KOPT-K1 (cell line): ENCODE data around the gene TFAP2B.

Experiments used
- H3K27ac ChIP-seq: fragments of 200-600 bp; sonication (generic); 2 replicates; pipeline ENCODE4 v1.5.1; 2016; ENCODE audit warnings: antibody characterized with exemption, mild to moderate bottlenecking, low read depth, low read length; ENCODE audit not compliant: poor library complexity, severe bottlenecking
- H3K36me3 ChIP-seq: fragments of 200-600 bp; sonication (generic); 2 replicates; pipeline ENCODE4 v1.5.1; 2017; ENCODE audit warnings: antibody characterized with exemption, mild to moderate bottlenecking, low read length, moderate library complexity; ENCODE audit not compliant: insufficient read depth
- H3K9me3 ChIP-seq: fragments of 200-600 bp; sonication (generic); 2 replicates; pipeline ENCODE4 v1.5.1; 2017; ENCODE audit warnings: antibody characterized with exemption, low read length, mild to moderate bottlenecking; ENCODE audit not compliant: insufficient read depth, poor library complexity, severe bottlenecking

Gene TFAP2B

DNA sequence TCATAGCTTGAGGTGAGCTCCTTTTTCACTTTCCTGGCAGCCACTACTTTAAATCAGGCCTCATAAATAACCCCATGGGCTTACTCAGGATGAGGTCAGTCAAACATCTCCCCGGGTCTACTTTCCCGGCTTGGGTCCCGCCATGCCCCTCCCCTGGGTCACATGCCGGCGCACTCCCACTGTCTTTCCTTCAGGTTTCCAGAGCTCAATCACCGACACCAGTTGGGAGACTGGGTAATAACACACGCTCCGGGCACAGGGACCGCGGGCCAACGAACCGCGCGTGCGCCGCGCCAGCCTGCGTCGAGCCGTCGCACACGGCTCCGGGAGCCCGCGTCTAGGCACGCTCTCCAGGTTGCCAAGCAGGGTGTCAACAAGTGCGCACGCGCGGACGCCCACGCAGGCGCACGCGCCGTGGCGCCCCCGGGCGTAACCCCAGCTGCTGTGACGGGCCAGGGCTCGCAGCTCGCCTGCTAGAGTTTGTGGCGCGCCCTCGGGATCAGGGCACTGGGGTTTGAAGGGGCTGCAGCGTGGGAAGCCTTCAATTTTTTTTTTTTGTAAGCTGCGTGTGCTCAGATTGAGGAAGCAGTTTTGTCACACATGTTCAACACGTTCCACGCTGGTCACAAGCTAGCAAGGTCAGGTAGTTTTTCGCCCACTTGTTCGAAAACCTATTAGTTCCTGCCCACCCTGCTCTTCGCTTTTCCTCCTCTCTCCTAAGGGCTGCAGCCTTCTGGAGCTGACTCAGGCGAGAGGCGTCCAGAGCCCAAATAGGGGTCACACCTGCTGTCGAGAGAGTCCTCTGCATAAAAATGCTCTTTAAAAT is 31.8 kb downstream of the TFAP2B start:
- Histone ChIP-seq H3K36me3 (no peaks in the 10 kb centered on the region), H3K9me3 (no peaks in the 10 kb centered on the region), H3K27ac (no peak overlapping the region)

DNA sequence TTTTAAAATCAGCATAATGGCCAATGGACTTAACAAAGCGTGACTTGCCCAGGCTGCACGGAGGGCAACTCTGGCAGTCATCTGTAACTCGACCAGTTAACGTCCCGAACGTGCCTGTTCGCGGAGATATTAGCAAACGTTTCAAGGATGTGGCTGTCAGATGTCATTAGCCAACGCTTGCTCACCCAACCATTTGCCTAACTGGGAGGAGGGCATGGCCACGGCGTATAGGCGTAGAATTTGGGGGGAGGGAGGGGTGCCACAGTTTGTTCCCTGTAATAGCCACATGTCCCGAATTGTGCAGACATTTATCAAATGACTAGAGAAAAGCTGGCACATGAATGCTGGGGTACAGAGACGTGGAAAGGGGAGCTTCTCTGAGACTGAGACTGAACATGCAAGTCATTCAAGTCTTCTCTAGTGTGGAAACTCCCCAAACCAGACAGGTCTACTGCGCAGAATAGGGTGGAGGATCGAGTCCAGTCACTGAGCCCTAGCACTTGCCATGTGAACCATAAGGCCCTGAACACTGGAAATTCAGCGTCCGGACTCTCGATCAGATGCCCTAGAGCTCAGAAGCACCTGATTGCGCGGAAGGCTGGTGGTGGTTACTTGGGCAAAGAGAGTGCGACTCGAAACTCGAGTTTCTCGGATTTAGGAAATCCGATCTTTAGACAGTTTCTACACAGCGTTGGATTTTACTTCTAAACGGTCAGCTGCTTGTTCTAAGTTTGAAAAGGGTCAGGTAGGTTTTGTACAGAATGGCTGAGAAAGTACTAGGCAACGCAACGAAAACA is 32.6 kb downstream of the TFAP2B start:
- Histone ChIP-seq H3K27ac (no peak overlapping the region), H3K9me3 (no peaks in the 10 kb centered on the region), H3K36me3 (no peaks in the 10 kb centered on the region)

DNA sequence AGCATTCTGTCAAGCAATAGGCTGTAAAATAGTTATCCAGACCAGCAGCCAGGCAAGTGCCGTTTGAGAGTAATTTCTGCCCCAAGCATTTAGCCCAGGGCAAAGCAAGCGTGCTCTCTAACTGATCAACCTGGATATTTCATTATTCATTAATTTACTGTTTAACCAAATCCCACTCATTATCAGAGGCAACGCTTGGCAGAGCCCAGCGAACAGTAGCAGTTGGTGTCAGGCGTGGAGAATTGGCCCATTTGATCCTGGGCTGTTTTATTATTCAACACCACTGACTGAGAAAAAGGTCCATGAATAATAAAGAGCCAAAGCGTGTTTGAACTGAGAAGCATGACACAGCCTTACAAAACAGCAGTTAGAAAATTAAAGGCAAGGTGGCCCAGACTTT is 35.3 kb downstream of the TFAP2B start:
- no peaks in the 10 kb centered on the region for H3K9me3 ChIP-seq
- H3K36me3 ChIP-seq, result no peaks in the 10 kb centered on the region
- no peak overlapping the region for H3K27ac ChIP-seq

DNA sequence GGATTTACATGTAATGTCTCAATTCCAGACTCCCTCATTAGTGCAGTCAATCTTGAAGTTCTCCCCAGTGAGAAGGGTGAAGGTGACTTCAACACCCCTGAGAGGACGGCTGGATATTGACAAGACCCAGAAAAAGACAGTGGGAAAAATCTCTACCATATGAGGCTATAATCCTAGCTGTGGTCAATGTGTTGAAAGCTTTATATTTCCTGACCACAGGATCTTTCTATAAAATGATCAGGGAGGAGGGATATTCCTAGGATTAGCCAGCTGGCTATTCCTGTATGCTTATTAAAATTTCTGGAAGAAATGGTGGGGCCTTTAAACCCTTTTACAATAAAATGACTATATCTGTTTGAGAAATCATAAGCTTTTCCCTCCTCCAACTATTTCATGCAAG is 43.0 kb downstream of the TFAP2B start:
- Histone ChIP-seq H3K27ac (no peak overlapping the region), H3K36me3 (no peaks in the 10 kb centered on the region), H3K9me3 (no peaks in the 10 kb centered on the region)

GRCh38 chr6:50862176-50862575 is 43.5 kb downstream of the TFAP2B start:
- no peaks in the 10 kb centered on the region for H3K36me3 ChIP-seq
- no peaks in the 10 kb centered on the region for H3K9me3 ChIP-seq
- H3K27ac ChIP-seq, result no peak overlapping the region

GRCh38 chr6:50864601-50865000 is 45.9 kb downstream of the TFAP2B start:
- Histone ChIP-seq H3K27ac (no peak overlapping the region), H3K36me3 (no peaks in the 10 kb centered on the region), H3K9me3 (no peaks in the 10 kb centered on the region)

- H3K9me3 ChIP-seq, result no peaks in the 10 kb centered on the region
- no peaks in the 10 kb centered on the region for H3K36me3 ChIP-seq
- no peak overlapping the region for H3K27ac ChIP-seq
These were observed 49.8 kb downstream of the TFAP2B start for GRCh38 chr6:50868466-50868865.

GRCh38 chr6:50873167-50873566 is 54.5 kb downstream of the TFAP2B start:
- no peaks in the 10 kb centered on the region for H3K9me3 ChIP-seq
- H3K36me3 ChIP-seq, result no peaks in the 10 kb centered on the region

DNA sequence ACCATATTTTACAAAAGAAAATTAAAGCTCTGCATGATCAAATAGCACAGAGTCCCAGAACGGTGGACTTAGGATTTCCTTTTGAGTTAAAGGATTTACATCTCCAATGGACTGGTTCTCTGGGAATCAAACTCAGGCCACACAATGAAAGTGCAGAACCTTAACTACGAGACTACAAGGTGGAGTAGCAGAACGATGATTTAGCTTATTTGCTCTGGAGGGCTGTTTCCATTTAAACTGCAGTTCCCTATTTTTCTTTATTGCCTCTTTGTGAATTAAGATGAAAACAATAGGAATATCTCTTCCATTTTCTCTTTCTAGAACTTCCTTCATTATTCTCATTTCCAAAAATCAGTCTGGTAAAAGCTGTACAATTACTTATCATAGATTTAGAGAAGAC is 65.7 kb downstream of the TFAP2B start:
- Histone ChIP-seq H3K36me3 (no peaks in the 10 kb centered on the region), H3K9me3 (no peaks in the 10 kb centered on the region), H3K27ac (no peak overlapping the region)

More at GRCh38 chr6:50873167-50873566, 54.5 kb downstream of the TFAP2B start:
- no peak overlapping the region for H3K27ac ChIP-seq

GRCh38 chr6:50887112-50887511 is 68.4 kb downstream of the TFAP2B start:
- no peaks in the 10 kb centered on the region for H3K9me3 ChIP-seq
- no peak overlapping the region for H3K27ac ChIP-seq

DNA sequence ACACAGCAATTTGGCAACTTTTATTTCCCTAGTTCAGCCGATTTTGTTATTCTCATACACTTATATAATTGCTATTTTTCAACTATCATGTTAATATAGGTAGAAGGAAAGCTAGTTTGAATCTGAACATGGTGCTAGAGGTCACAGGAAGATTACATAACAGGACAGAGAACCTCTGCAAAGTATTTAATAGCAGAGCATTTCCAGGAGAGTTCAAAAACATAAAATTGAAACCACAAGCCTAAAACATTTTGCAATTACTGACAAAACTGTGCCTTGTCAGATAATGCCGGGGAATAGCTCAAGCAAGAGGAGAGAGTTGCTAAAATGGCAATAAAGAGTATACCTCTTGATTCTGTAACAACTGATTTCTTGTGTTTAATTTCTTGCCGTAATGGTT is 70.8 kb downstream of the TFAP2B start:
- no peaks in the 10 kb centered on the region for H3K36me3 ChIP-seq
- no peak overlapping the region for H3K27ac ChIP-seq
- no peaks in the 10 kb centered on the region for H3K9me3 ChIP-seq

More at GRCh38 chr6:50887112-50887511, 68.4 kb downstream of the TFAP2B start:
- no peaks in the 10 kb centered on the region for H3K36me3 ChIP-seq

DNA sequence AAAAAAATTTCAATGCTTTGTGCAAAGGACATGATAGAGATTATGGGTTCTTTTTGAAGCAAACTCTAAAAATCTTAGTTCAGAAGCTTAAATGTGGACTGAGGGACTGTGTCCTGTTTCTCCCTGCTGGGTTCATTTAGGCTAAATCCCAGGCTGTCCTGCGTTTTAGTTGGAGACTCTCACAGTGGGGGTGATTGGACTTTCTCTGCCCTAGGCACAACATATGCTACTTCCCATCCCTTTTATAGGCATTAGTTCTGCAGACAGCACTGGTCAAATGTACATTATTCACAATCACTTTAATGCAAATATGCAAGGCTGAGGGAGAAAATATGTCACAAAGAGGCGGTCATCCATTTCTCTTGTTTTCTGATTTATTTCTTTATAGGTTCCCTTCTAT is 71.3 kb downstream of the TFAP2B start:
- Histone ChIP-seq H3K27ac (no peak overlapping the region), H3K9me3 (no peaks in the 10 kb centered on the region), H3K36me3 (no peaks in the 10 kb centered on the region)

- Histone ChIP-seq H3K27ac (no peak overlapping the region), H3K36me3 (no peaks in the 10 kb centered on the region), H3K9me3 (no peaks in the 10 kb centered on the region)
These were observed 71.9 kb downstream of the TFAP2B start for GRCh38 chr6:50890579-50890978.

- Histone ChIP-seq H3K9me3 (no peaks in the 10 kb centered on the region), H3K27ac (no peak overlapping the region), H3K36me3 (no peaks in the 10 kb centered on the region)
These were observed 72.6 kb downstream of the TFAP2B start for GRCh38 chr6:50891290-50891689.
